Stimulated activated CD8-positive, alpha-beta memory T cell treated with anti-CD3 and anti-CD28 coated beads, Interleukin-12 subunit alpha, Interleukin-12 subunit beta, amount 100 ng/mL, for 1 hour (primary cell): ENCODE measurements around the gene DIDO1.

Experiments
- DNase-seq: peaks from one replicate; pipeline ENCODE4 v3.0.0-alpha.2; 2020; ENCODE audit warnings: low read depth

DIDO1 gene

DNA sequence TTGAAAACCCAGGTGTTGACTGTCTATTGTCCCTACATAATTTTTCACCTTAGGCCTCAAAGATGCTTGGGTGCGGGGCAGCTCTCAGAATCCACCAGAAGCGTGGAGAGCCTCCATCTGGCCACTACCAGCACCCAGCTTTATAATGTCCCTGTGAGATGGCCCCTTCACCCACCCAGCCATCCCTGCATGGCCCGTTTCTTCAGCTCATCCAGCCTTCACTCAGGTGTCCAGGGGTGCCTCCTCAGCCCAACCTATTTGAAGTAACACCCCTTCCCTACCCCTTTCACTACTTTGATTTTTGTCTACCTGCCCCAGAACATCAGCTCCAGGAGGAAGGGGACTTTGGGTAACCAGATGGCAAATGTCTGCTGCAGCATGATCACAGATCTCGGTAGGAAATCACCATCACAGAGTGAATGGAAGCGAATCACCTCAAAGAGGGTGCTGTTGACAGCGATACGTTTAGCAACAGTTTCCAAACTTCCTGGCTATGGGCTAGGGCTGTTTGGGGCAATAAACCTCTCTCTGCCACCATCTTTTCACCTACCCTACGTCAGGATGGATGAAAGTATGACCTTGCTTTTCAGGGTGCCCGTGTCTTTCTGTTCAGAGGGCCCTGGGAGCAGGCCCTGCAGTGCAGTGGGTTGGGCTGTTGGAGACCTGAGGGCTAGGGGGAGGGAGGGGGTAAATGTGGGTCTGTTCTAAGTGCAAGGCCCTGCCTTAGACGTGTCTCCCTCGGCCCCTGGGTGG is 25.0 kb upstream of the DIDO1 start:
- no peak for DNase-seq

DNA sequence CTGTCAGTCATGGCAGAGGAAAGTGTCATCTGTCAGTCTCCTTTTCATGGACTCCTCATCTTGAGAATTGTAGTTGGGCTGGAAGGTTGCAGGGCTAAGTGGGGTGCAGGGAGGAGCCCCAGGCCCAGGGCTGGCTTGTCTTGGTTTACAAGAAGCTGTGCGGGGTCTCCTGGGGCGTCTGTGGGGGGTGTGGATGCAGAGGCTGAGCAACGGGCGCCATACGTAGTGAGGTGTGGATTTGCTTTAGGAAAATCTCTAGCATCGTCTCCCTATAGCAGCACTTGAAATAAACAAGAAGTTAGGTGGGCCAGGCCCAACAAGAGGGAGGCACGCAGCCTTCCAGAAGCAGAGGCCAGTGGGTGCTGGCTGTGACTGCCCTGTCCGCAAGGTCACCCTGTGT is 24.4 kb upstream of the DIDO1 start:
- DNase-seq = no peak

DNA sequence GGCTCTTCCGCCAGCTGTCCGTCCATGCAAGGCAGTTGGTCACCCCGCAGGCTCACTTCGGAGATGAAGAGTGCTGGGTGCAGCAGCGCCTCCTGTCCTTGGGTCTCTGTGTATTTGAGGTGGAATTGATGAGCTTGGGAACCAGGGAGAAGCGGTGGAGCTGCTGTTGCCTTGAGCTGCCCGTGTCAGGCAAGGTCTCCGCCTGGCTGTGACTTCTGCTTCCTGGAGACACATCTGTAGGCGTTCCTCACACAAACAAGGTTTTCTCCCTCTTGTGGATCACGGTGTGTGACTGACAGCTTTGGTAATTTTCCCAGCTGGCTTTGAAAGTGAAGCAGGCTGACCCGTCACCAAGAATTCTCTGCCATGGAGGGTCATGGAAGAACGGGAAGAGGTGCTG is 23.7 kb upstream of the DIDO1 start:
- DNase-seq = no peak

DNA sequence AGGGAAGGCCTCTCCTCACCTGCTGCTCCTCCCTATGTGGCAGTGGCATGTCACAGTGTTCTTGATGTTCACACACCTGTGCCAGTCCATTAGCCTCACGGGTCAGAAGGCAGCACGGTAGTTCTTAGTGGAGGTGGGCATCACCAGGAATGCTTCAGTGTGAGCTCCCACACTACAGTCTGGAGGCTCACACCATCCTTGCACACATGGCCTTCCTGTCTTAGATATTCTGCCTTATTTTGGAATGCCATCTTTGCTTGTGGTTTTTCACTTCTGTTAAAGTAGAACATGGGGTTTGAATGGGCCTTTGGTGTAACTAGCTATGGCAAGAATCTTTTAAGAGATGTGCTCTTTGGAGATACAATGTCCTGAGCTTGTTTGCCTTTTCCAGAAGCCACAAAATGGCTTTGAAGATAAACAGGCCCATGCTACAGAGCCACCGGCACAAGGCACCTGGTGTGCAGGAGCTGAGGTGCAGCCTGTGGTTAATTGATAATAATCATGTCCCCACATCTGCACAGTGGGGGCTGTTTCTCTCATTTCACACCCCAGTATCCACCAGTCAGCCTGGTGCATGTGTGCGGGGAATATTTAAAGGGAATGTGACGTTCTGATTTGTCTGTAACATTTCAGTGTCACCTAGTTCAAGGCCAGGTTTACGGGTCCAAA is 23.0 kb upstream of the DIDO1 start:
- DNase-seq = no peak

DNA sequence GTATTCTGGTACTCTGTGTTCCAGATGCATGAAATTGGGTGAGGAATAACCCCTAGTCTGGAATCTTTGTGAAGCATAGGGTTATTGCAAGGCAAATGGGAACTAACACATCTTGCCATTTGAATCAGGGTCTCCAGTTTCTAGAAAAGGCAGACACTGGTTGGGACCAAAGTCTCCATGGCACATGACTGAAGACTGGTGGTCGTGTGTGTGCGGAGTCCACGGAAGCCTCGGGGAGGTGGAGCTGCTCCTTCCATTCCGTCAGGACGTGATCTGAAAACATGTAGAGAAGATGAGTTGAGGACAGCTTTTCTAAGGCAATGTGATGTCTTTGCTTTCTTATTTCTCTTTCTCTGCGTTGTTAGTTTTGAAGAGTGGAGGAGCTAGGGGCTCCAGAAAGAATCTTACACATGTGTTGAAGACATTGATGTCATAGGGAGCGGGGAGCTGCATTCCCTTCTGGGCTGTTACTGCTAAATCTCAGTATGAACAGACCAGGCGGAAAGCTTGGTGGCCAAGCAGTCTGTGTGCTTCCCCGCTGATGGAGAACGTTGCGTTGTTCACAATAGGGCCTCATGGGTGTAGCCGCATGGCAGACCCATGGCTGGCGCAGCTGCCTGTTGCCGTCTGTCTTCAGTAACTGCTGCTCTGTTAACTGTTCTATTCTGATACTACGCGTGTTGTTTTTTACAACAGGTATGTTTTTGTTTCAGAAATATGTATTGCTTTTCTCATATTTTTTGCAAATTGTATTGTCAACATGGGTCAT is 21.4 kb upstream of the DIDO1 start:
- no peak for DNase-seq

DNA sequence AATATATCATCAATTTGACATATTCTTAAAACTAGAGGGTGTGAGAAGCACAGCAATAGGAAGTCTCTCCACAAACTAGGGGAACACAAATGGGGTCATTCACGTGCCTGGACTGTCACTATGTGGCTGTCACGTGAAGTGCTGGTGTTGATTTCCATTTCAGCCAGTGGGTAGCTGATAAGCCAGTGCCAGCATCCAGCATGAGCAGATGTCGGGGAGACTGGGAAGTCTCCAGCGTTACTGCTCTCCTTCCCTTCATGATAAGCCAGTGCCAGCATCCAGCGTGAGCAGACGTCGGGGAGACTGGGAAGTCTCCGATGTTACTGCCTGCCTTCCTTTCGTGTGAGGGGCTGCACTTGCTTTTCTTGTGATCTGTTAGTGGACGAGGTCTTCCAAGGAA is 20.6 kb upstream of the DIDO1 start:
- DNase-seq = no peak

DNA sequence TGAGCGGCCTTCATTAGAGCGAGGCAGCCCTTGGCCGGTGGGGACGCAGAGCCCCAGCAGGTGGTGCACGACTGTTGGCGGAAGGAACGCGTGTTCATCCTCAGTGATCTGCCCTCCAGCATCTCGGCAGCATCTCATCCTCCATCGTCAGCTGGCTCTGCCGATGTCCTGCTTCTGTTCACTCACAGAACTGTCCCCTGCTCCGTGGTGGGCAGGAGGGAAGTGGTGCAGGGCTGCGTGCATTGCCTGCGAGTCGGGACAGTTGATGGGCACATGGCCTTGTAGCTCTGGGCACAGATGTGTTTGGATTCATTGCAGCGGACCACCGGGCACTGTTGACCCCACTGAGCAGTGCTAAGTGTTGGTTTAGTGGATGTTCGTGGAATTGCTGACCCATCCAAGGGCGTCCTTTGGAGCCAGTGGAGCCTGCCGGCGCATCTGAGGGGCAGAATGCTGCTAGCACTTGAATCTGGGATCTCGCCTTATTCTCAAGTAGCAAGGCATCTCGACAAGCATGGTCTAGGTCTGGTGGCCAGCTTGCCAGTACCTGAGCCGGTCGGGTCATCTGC is 19.6 kb upstream of the DIDO1 start:
- no peak for DNase-seq

DNA sequence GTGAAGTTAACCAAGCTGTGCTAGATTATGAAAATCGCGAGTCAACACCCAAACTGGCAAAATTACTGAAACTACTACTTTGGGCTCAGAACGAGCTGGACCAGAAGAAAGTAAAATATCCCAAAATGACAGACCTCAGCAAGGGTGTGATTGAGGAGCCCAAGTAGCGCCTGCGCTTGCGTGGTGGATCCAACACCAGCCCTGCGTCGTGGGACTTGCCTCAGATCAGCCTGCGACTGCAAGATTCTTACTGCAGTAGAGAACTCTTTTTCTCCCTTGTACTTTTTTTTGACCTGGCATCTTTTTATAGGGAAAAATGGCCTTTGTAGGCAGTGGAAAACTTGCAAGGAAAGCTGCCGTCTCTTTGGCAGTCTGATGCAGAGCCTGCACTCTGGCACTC is 18.4 kb upstream of the DIDO1 start:
- DNase-seq = no peak

DNA sequence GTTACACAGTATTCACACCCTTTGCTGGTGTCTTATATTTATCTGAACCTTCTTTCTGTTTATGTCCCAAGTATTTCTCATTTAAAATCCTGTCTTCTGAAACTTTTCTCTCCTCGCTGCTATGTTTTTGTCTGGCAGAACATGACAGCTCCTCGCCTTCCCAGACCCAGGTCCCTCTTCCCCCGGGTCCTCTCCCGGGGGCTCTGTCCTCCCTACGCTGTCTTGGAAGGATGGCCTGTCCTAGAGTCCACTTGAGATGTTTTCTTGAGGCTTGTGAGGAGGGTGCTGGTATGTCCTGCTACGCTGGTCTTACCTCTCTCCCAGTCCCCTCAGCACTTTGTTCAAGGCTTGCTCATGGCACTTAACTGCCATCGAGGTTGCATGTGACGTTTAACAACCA is 17.9 kb upstream of the DIDO1 start:
- no peak for DNase-seq

DNA sequence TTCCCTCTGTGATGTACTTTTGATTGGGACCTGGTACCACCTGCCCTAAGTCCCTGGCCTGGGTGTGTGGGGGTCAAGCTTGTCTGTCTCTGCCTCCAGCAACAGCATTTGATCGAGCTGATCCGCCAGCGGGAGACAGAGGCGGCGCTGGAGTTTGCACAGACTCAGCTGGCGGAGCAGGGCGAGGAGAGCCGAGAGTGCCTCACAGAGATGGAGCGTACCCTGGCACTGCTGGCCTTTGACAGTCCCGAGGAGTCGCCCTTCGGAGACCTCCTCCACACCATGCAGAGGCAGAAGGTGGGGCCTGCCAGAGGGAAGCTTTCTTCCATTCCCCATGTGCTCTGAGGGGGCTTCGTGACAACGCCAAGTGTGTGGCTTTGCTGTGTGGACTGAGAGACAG is 17.1 kb upstream of the DIDO1 start:
- DNase-seq = no peak

DNA sequence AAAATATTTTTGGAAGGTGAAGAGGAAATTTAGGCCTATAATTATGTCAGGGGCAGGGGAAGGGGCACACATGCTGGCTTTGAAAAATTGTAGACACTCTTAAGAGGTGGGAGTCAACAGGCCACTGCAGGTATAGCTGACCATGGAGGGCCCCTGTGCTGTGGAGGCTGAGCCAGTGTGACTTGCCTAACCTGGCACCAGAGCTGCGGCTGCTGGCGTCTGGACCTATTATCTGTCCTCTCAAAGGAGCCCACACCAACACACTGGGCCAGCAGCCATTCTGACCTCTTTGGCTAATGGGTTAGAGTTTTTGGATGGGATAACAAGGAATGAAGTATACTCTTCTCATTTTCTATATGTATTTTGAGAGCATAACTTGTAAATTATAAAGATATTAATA is 16.2 kb upstream of the DIDO1 start:
- no peak for DNase-seq

DNA sequence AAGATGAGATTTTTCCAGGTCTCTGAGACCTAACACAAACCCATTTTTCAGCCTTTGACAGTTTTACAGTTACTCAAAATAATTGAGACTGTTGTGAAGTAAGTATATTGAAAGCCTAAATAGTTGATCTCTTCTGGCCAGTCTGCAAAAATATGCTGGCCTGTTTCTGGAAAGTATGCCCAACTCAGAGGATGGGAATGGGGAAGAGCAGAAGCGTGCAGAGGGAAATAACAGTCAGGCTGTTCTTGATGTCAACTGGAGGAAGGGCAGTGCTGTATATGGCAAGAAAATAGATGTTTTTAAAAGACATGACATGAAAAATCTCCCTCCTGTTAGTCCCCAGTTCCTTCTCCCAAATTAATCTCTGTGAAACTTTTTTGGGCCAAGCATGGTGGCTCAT is 15.5 kb upstream of the DIDO1 start:
- DNase-seq = no peak

DNA sequence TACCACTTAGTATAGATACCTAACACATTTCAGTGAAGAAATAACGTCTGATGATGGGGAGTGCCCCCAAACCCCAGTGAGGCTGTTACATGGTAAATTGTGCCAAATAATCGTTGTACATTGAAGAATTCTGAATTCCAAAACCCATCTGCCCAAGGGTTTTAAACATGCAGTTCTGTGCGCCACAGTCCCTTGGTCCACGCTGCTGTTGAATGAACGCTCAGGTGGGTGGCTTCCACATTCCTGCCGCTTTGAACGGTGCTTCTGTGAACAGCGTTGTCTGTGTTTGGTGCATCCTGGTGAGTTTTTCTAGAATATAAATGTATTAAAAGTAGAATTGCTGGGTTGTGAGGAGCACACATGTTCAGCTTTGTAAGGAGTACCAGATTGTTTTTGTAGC is 14.6 kb upstream of the DIDO1 start:
- DNase-seq = no peak

DNA sequence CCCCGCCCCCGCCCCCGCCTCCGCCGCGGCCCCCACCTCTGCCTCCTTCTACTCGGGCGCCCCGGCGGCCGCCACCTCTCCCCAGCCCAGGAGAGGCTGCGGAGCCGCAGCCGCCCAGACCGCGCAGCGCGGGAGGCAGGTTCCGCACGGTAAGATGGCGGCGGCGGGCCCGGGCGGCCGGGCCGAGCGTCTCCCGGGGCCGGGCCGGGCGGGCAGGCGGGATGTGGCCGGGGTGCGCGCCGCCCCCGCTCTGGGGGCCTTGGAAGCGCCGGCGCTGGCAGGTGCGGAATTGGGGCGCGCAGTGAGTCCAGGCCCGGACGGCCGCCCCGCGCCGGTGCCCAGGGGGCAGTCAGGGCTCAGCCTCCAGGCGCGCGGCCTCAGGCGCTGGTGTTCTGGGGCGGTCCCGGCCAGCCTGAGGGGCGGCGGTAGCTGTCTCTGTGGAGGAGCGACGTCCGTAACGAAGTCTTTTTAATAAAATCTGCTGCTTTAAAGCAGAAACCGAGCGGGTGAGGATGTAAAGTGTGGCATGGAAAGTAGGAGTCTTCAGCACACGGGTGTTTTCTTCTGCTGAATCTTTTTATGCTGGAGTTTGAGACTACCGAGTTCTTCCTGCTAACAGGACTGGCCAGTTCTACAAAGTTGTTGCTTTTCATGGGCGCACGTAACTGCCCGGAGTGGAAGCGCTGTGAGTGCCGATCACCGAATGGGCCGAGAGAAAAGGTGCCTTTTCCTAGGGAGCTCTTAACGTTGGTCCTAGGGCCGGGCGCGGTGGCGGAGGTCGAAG is 12.0 kb upstream of the DIDO1 start, which contains the start of gene GID8:
Gene GID8 (plus strand): TSS at position 43 of the 784 bp plus-strand sequence. CDS start 3,356 bp downstream, outside the sequence.
- no peak for DNase-seq

DNA sequence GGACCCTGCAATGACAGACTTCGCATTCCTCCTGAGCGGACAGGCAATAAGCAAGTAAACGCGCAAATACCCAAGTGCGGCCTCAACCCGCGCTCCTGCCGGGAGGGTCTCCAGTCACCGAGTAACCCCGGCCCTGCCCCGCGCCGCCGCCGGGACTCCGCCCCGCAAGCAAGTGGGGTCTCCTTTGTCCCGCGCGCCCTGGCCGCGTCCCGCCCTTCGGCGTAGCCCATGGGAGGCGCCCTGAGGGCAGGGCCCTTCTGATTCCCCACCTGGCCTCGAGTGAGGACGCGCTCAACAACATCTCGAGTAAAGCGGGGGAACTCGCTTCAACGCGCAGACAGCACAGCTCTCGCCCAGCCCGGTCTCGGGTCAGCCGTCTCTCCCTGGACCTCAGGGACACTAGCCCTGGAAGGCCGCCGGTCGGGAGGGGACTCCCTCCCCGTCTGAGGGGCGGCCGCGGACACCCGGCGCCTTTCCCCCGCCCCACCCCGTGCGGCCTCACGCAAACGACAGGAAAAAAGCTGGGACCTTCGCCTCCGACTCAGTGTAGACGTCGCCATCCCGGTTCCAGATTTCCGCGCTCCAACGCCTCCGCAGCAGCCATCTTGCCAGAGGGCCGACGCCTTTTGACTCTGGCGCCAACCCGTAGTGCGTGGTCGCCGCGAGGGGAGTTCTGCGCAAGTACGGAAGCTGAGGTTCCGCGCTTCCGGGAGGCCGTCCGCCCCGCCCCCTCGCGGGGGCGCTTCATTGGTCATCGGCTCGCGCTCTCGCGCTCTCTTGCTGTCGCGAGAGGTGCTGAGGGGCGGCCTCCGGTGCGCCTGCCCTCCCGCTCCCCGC is 11.2 kb upstream of the DIDO1 start:
- peak; percentile 95 for DNase-seq

DNA sequence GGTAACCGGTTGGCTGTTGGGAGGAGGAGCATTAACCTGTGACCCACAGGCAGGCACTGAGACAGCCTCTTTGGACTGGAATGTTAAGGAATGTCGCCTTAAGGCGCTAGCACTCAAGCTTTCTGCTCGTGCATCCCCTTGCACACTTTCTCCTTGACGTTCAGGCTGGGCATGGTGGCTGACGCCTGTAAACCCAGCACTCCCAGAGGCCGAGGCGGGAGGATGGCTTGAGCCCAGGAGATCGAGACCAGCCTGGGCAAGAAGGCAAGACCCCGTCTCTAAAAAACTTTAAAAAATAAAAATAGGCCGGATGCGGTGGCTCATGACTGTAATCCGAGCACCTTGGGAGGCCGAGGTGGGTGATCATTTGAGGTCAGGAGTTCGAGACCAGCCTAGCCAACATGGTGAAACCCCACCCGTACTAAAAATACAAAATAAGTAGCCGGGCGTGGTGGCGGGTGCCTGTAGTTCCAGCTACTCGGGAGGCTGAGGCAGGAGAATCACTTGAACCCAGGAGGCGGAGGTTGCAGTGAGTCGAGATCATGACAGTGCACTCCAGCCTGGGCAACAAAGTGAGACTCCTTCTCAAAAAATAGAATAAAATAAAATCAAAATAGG is 9.8 kb upstream of the DIDO1 start:
- DNase-seq = no peak

DNA sequence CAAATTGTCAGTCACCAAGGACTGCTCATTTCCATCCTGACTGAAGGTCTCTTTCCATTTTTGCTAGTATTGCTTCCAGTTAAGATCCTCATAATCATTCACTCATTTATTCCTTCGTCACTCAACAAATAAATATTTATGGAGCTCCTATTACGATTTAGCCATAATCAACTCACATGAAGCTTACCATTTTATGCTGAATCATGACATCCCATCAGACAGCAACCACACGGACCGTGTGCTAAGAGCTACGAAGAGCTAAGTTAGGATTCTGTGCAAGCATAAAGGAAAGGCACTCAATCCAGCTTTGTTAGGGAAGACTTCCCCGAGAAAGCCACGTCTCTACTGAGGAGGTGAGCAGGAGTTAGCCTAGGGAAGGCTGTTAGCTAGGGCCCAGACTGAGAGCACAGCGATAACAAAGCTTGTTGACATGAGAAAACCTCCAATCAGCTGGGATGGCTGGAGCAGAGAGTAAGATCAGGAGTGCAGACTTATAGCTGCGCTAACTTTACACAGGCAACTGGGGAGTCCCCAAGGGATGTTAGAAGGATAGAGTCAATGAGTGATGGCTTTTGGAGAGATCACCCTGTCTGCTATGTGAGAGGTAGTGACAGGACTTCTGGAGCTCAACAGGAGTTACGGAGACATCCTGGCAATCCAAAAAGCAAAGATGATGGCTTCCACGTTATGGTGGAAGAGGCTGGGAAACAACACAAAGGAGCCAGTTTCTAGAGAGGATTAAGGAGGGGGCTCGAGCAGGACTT is 9.1 kb upstream of the DIDO1 start:
- no peak for DNase-seq

DNA sequence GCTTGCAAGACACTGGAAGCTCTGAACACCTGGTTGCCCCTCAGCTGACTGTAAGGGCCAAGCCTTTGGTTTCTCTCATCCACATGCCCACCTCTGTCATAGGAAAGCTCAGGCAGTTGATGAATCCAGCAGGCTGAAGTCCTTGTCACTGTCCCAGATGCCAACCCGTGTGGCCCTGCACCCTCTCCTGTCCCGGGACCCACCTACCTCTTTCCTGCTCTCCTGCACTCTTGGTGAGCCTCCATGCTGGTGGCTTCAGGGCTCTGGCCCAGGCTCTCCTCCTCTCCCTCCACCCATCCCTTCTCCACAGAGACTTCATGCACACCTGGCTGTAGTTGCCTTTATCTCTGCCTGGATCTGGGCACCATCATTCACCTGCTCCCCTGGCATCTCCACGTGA is 7.7 kb upstream of the DIDO1 start:
- no peak for DNase-seq

DNA sequence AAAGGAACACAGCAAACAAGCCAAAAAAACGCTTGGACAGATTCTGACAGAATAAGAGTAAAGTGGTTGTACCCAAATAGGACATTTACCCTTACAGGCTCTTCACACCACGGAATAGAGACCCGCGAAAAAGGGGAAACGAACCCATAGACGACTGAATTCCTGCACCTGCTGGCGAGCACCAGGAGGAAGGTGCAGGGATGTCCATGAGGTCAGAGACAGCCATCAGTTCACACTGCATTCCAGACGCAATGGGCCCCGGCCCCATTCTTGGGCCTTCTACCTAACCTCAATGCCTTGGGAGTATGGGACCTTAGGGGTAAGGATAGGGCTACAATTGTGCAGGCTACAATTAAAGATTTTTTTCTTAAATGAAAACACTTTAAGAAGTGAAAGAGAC is 5.2 kb upstream of the DIDO1 start:
- DNase-seq = no peak

DNA sequence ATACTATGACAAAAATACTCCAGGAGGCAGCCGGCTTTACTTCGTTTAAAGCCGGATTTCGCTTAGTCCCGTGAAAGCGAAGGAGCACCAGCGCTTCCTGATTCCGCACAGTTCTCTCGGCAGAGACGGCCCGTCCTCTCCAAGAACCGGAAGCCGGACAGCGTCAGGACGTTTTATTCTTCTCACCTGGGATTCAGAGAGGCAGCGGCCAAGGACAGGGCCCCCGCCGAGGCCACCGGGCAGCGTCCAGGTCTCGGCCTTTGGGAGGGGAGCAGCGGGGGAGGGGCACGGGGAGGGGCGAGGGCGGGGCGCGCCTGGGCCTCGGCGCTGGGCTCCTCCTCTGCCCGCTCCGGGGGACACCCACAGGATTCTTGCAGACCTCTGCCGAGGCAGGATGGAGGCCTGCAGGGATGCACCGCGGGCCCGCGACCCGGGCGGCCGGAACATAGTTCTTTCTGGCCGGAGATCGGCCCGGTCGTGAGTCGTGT is 2.8 kb upstream of the DIDO1 start:
- no peak for DNase-seq
